Body of pancreas (tissue), 4 donors: ENCODE data around the gene MAPT. TPM values are rescaled to one million over a fixed set of nuclear protein-coding genes. Genes with fewer than 3 reads are reported as not detected.

Source experiments
- ATAC-seq: fragments of 150-250 bp; one replicate; pipeline ENCODE4 v1.9.1; 2016
- DNase-seq, 4 donors: peaks; one replicate each; pipeline ENCODE4 v3.0.0-alpha.2; 2019
- H3K27ac ChIP-seq, 4 donors: fragments of 200-600 bp; sonication (generic); 1 replicate in 3 of 4; 2 replicates in 1 of 4; pipeline versions ENCODE4 v1.5.1 to v1.6.1; 2016 to 2019; ENCODE audit warnings: mild to moderate bottlenecking in 1 of 4, mixed read lengths in 1 of 4, moderate library complexity in 1 of 4
- H3K27me3 ChIP-seq, 2 donors: fragments of 200-600 bp; sonication (generic); one replicate each; pipeline ENCODE4 v1.6.0; 2016; ENCODE audit warnings: mild to moderate bottlenecking in 1 of 2
- H3K36me3 ChIP-seq, 2 donors: fragments of 200-600 bp; sonication (generic); replicated peaks in 1 of 2; 2 replicates each; pipeline ENCODE4 v1.5.1; 2016; ENCODE audit warnings: low read depth in 2 of 2; ENCODE audit not compliant: insufficient read depth in 1 of 2
- H3K4me1 ChIP-seq: fragments of 200-600 bp; sonication (generic); one replicate; pipeline ENCODE4 v1.6.0; 2016
- H3K4me3 ChIP-seq, 2 donors: fragments of 200-600 bp; sonication (generic); 1 replicate in 1 of 2; 2 replicates in 1 of 2; pipeline ENCODE4 v1.5.1; 2016 to 2019
- H3K9me3 ChIP-seq, 3 donors: fragments of 200-600 bp; sonication (generic); 1 replicate in 2 of 3; 2 replicates in 1 of 3; pipeline ENCODE4 v1.5.1; 2016
- POLR2A ChIP-seq, 3 donors: fragments of 450-650 bp; IDR thresholded peaks; one replicate each; pipeline ENCODE4 v1.6.1; 2016; ENCODE audit warnings: antibody characterized with exemption in 3 of 3, mild to moderate bottlenecking in 2 of 3
- WGBS, 2 donors: methylation state at CpG; one replicate each; pipeline ENCODE4 v1.1.5; 2017; 5-methylcytosine and 5-hydroxymethylcytosine counted together
- intact Hi-C: fragments of 100-400 bp; cut with DNase I; formaldehyde crosslinking; loops from one replicate; pipeline ENCODE4 v1.15.1; 2023
- total RNA-seq, 2 donors: library from RNA; depleted of rRNA; stranded (reverse); fragments of >200 nt; gene quantifications; one replicate each; pipeline ENCODE4 v1.1.0, GENCODE V29; 2016
- TF ChIP-seq, protein P1 (sequence below), 7 experiments: fragments of 450-650 bp in 4 of 7; fragments of 200-600 bp in 3 of 7; sonication (generic) in 3 of 7; IDR thresholded peaks; one replicate each; pipeline ENCODE4 v1.5.1; 2016 to 2019; ENCODE audit warnings: antibody characterized with exemption in 7 of 7

The MAPT gene
- total RNA-seq, 2 donors from 2014 or later = 1.6 to 2.3 TPM

DNA sequence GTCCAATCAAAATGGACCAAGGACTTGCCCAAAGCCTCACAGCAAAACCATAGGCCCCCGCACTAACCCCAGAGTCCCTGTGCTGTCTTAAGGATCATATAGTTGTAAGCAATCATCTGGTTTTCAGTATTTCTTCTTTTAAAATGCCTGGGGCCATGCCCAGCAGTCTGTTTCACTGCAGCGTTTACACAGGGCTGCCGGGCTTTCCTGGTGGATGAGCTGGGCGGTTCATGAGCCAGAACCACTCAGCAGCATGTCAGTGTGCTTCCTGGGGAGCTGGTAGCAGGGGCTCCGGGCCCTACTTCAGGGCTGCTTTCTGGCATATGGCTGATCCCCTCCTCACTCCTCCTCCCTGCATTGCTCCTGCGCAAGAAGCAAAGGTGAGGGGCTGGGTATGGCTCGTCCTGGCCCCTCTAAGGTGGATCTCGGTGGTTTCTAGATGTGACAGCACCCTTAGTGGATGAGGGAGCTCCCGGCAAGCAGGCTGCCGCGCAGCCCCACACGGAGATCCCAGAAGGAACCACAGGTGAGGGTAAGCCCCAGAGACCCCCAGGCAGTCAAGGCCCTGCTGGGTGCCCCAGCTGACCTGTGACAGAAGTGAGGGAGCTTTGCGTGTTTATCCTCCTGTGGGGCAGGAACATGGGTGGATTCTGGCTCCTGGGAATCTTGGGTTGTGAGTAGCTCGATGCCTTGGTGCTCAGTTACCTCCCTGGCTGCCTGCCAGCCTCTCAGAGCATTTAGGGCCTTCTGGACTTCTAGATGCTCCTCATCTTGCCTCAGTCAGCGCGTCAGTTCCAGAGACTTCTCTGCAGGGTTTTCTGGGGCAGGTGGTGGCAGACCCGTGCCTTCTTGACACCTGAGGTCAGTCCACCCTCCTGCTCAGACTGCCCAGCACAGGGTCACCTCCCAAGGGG lies 79.8 kb downstream of the MAPT start:
- ATAC-seq (no peak), DNase-seq (no peak)
- Histone ChIP-seq H3K27me3 (no peaks in the 10 kb centered on the region), H3K4me3 (no peak overlapping the region), H3K36me3 (no peaks in the 10 kb centered on the region), H3K27ac (no peak overlapping the region), H3K9me3 (no peaks in the 10 kb centered on the region), H3K4me1 (no peaks in the 10 kb centered on the region)
- TF ChIP-seq, protein P1, sequence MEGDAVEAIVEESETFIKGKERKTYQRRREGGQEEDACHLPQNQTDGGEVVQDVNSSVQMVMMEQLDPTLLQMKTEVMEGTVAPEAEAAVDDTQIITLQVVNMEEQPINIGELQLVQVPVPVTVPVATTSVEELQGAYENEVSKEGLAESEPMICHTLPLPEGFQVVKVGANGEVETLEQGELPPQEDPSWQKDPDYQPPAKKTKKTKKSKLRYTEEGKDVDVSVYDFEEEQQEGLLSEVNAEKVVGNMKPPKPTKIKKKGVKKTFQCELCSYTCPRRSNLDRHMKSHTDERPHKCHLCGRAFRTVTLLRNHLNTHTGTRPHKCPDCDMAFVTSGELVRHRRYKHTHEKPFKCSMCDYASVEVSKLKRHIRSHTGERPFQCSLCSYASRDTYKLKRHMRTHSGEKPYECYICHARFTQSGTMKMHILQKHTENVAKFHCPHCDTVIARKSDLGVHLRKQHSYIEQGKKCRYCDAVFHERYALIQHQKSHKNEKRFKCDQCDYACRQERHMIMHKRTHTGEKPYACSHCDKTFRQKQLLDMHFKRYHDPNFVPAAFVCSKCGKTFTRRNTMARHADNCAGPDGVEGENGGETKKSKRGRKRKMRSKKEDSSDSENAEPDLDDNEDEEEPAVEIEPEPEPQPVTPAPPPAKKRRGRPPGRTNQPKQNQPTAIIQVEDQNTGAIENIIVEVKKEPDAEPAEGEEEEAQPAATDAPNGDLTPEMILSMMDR (IDR thresholded peaks at IDR 0.05) = no peak
- no peak for TF ChIP-seq POLR2A (IDR thresholded peaks at IDR 0.05)
- WGBS, 2 donors = 82 to 86% methylated on average over 17 of the region's 17 CpGs
- intact Hi-C loops = no loop called here

DNA sequence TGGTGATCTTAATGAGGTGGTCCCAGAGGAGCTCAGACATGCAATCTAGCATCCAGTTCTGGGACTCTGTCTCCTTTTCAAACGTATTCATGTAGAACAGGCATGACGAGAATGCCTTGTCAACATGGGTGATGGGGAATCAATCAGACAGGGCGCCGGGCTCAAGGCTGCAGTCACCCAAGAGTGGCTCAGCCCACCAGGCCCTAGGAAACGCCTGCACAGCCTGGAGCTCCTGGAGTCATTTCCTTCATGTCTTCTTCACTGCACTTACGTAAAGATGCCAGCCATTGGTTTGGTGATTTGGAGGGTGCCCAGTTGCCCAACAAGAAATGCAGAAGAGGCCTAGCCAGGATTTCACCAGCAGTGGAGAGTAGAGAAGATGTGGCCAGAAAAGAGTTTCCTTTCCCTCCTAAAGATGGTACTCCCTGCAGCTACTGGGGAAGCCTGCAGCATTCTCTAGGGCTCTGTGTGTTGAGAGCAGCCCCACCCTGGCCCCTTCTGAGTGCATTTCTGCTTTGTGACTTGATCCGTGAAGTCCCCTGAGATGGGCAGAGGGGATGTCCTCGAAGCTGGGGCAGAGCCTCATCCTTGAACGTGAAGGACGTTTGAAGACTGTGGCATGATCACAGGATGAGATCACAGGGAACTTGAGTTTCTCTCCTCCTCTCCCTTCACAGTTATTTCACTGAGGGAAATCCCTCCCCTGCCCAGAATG lies 80.7 kb downstream of the MAPT start:
- Histone ChIP-seq H3K4me3 (no peak overlapping the region), H3K36me3 (no peaks in the 10 kb centered on the region), H3K9me3 (no peaks in the 10 kb centered on the region), H3K27ac (no peak overlapping the region), H3K4me1 (no peaks in the 10 kb centered on the region), H3K27me3 (no peaks in the 10 kb centered on the region)
- DNase-seq (no peak), ATAC-seq (no peak)
- intact Hi-C loops = no loop called here
- 74 to 82% methylated on average over 10 of the region's 10 CpGs for WGBS, 2 donors
- no peak for TF ChIP-seq POLR2A (IDR thresholded peaks at IDR 0.05)
- TF ChIP-seq, protein P1 (IDR thresholded peaks at IDR 0.05) = no peak

DNA sequence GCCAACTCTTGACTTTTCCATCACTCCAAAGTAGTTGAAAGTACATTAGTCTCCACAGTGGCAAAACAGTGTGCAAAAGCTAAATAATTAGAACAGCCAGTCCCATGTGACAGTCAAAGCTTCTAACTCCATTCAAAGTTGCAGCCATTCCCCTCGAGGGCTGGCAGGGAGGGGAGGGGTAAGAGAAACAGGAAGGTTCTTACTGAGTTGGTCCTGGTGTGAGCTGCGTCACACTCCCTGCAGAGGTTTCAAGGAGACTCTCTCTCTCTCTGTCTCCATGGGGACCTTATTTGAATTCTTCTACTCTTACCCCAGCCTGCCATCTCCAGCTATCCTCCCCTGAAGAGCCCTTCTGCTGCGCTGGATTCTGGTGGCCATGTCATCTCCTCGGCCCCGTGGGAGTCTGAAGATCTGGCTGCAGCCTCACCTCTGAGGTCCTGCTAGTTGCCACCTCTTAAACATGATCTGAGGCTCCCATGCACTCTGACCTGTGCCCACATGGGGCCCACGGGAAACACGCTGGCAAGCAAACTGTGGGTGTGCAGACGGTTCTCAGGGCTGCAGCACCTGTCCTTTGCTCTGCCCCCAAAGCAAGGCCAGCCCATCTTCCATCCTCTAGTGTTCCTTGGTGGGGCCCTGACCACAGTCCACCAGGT lies 81.4 kb downstream of the MAPT start:
- TF ChIP-seq POLR2A (IDR thresholded peaks at IDR 0.05) = no peak
- Histone ChIP-seq H3K27me3 (no peaks in the 10 kb centered on the region), H3K4me3 (no peak overlapping the region), H3K27ac (no peak overlapping the region), H3K4me1 (no peaks in the 10 kb centered on the region), H3K9me3 (no peaks in the 10 kb centered on the region), H3K36me3 (no peaks in the 10 kb centered on the region)
- no peak for ATAC-seq
- no peak for DNase-seq
- intact Hi-C loops = no loop called here
- WGBS, 2 donors = 72 to 74% methylated on average over 6 to 8 of the region's 8 CpGs

DNA sequence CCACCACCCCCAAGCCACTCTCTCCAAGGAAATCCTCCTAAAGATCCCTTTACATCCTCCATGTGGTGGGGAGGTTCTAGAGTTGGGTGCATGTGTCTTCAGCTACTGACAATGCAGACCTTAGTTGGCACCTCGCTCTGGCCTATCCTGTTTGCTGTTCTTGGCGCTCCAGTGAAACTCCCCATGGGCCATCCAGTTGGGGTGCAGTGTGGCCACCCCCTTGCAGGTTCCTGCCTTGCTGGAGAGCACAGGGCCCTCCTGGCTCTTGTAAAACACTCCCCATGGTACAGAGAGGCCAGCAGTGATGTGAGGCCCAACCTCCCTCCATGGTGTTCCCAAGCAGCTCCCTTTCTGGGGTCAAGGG lies 82.0 kb downstream of the MAPT start:
- DNase-seq = no peak
- H3K27me3 ChIP-seq = no peaks in the 10 kb centered on the region
- H3K4me3 ChIP-seq = no peak overlapping the region
- intact Hi-C loops = no loop called here
- H3K9me3 ChIP-seq = no peaks in the 10 kb centered on the region
- no peak overlapping the region for H3K27ac ChIP-seq
- no peaks in the 10 kb centered on the region for H3K4me1 ChIP-seq
- TF ChIP-seq, protein P1 (IDR thresholded peaks at IDR 0.05) = no peak
- TF ChIP-seq POLR2A (IDR thresholded peaks at IDR 0.05) = no peak
- WGBS, 2 donors = 100% methylated on average over 2 of the region's 2 CpGs; no CpG with 5 or more reads in 1 of the 2 donors
- H3K36me3 ChIP-seq = no peaks in the 10 kb centered on the region
- no peak for ATAC-seq
